GM23338 (cell line): ENCODE data around the gene TF. TPM values are rescaled to one million over a fixed set of nuclear protein-coding genes. Genes with fewer than 3 reads are reported as not detected.

Experiments used
- ATAC-seq: fragments of 200-7000 bp; cut with Tn5 transposase; 3 replicates; pipeline ENCODE4 v1.9.1; 2020
- DNase-seq: peaks from one replicate; pipeline ENCODE4 v3.0.0-alpha.2; 2015; ENCODE audit warnings: low spot score
- H2AFZ ChIP-seq: fragments of 200-600 bp; sonication (generic); 2 replicates; pipeline ENCODE4 v1.8.0; 2016; ENCODE audit warnings: antibody characterized with exemption, mild to moderate bottlenecking, moderate library complexity
- H3F3A ChIP-seq: fragments of 200-600 bp; sonication (generic); replicated peaks from 2 replicates; pipeline ENCODE4 v1.8.0; 2017; ENCODE audit warnings: antibody characterized with exemption, mixed run types, low read depth
- H3K27ac ChIP-seq: fragments of 200-600 bp; sonication (generic); 2 replicates; pipeline ENCODE4 v1.6.1; 2016; ENCODE audit warnings: low read depth
- H3K27me3 ChIP-seq: fragments of 200-600 bp; sonication (generic); 2 replicates; pipeline ENCODE4 v1.8.0; 2016; ENCODE audit warnings: mild to moderate bottlenecking, mixed run types, moderate library complexity; ENCODE audit not compliant: insufficient read depth
- H3K36me3 ChIP-seq: fragments of 200-600 bp; sonication (generic); 2 replicates; pipeline ENCODE4 v1.8.0; 2016; ENCODE audit warnings: mild to moderate bottlenecking; ENCODE audit not compliant: insufficient read depth
- H3K4me1 ChIP-seq: fragments of 200-600 bp; sonication (generic); 2 replicates; pipeline ENCODE4 v1.8.0; 2016; ENCODE audit warnings: mild to moderate bottlenecking, moderate library complexity; ENCODE audit not compliant: insufficient read depth
- H3K4me2 ChIP-seq: fragments of 200-600 bp; sonication (generic); 2 replicates; pipeline ENCODE4 v1.7.1; 2017; ENCODE audit warnings: mixed run types
- H3K4me3 ChIP-seq: fragments of 200-600 bp; sonication (generic); 2 replicates; pipeline ENCODE4 v1.6.1; 2016; ENCODE audit warnings: mixed run types
- H3K79me2 ChIP-seq: fragments of 200-600 bp; sonication (generic); replicated peaks from 2 replicates; pipeline ENCODE4 v1.8.0; 2017; ENCODE audit warnings: mild to moderate bottlenecking; ENCODE audit not compliant: insufficient read depth
- H3K9me2 ChIP-seq: fragments of 200-600 bp; sonication (generic); 2 replicates; pipeline ENCODE4 v1.8.0; 2017; ENCODE audit not compliant: insufficient read depth
- H4K20me1 ChIP-seq: fragments of 200-600 bp; sonication (generic); replicated peaks from 2 replicates; pipeline ENCODE4 v1.8.0; 2017; ENCODE audit warnings: mild to moderate bottlenecking; ENCODE audit not compliant: insufficient read depth
- H3K27ac Mint-ChIP-seq: 2 replicates; pipeline ENCODE4 v1.8.0; 2020; ENCODE audit warnings: inconsistent platforms, mild to moderate bottlenecking, moderate library complexity, mixed read lengths
- H3K27me3 Mint-ChIP-seq: 3 replicates; pipeline ENCODE4 v1.8.0; 2022; ENCODE audit warnings: low read depth, mild to moderate bottlenecking, moderate library complexity, mixed read lengths, inconsistent platforms; ENCODE audit not compliant: insufficient read depth, poor library complexity
- H3K36me3 Mint-ChIP-seq: 3 replicates; pipeline ENCODE4 v1.8.0; 2021; ENCODE audit warnings: low read depth, mild to moderate bottlenecking, inconsistent platforms, moderate library complexity, mixed read lengths
- H3K4me1 Mint-ChIP-seq: 3 replicates; pipeline ENCODE4 v1.8.0; 2020; ENCODE audit warnings: mild to moderate bottlenecking, inconsistent platforms, mixed read lengths
- H3K4me3 Mint-ChIP-seq: 3 replicates; pipeline ENCODE4 v1.8.0; 2021; ENCODE audit warnings: moderate library complexity, mild to moderate bottlenecking, inconsistent platforms, mixed read lengths
- H3K9me3 Mint-ChIP-seq: 3 replicates; pipeline ENCODE4 v1.8.0; 2020; ENCODE audit warnings: moderate library complexity, mild to moderate bottlenecking, inconsistent platforms, mixed read lengths
- CREB1 ChIP-seq: fragments of 250-450 bp; sonication (Bioruptor Pico); IDR thresholded peaks from 2 replicates; pipeline ENCODE4 v1.5.0; 2020; ENCODE audit warnings: low read depth, mild to moderate bottlenecking, moderate library complexity
- JUNB ChIP-seq: IDR thresholded peaks from one replicate; pipeline ENCODE4 v1.6.1; 2016; ENCODE audit warnings: antibody characterized with exemption; ENCODE audit not compliant: unreplicated experiment
- NANOG ChIP-seq: IDR thresholded peaks from 2 replicates; pipeline ENCODE4 v1.6.1; 2016; ENCODE audit warnings: antibody characterized with exemption, borderline replicate concordance
- POLR2AphosphoS5 ChIP-seq: IDR thresholded peaks from 2 replicates; pipeline ENCODE4 v1.6.1; 2016; ENCODE audit warnings: antibody characterized with exemption, low read depth
- polyA plus RNA-seq: library from polyadenylated mRNA; unstranded; fragments of >200 nt; fragmentation: Nextera tagmentation; extraction: Ambion mirVana; gene quantifications from 2 replicates; pipeline ENCODE4 v1.2.1, GENCODE V29; 2016
- total RNA-seq: library from RNA; depleted of rRNA; stranded (reverse); fragments of >200 nt; shearing (Covaris generic); gene quantifications from 2 replicates; pipeline ENCODE4 v1.2.3, GENCODE V29; 2014
- TF ChIP-seq, protein P1 (sequence below), 2 experiments: fragments of 200-600 bp in 1 of 2; sonication (generic) in 1 of 2; conservative IDR thresholded peaks; 2 replicates each; pipeline versions ENCODE4 v1.5.1 to v1.6.1; 2016 to 2017; ENCODE audit warnings: antibody characterized with exemption in 2 of 2, low read depth in 2 of 2, mild to moderate bottlenecking in 2 of 2, moderate library complexity in 1 of 2
- TF ChIP-seq, protein P2 (sequence below): fragments of 250-450 bp; sonication (Bioruptor Pico); IDR thresholded peaks from 2 replicates; pipeline ENCODE4 v1.5.0; 2020; ENCODE audit warnings: mild to moderate bottlenecking, moderate library complexity
- TF ChIP-seq, protein P3 (sequence below): IDR thresholded peaks from 2 replicates; pipeline ENCODE4 v1.6.1; 2016; ENCODE audit warnings: antibody characterized with exemption

TF gene
- total and polyA plus RNA-seq, 2 experiments from 2014 or later, result 0.03 to 0.76 TPM

DNA sequence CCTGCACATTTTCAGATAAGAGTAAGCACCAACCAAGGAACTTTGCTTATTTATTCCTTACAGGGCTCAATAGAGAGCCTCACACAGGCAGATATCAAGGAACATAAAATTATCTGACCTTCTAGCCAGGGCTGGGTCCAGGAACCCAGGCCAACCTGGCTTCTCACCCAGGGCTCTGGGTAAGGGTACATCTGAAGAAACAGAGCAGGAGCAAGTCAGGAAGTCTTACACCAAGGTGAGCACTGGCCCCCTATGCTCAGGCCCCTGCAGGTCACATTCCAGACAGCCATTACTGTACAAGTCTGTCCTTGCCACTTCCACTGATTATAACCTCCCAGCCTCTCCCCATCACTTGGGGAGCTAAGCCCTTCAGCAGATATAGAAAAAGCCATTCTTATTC is 19.1 kb downstream of the TF start (continued):
- TF ChIP-seq, protein P1, sequence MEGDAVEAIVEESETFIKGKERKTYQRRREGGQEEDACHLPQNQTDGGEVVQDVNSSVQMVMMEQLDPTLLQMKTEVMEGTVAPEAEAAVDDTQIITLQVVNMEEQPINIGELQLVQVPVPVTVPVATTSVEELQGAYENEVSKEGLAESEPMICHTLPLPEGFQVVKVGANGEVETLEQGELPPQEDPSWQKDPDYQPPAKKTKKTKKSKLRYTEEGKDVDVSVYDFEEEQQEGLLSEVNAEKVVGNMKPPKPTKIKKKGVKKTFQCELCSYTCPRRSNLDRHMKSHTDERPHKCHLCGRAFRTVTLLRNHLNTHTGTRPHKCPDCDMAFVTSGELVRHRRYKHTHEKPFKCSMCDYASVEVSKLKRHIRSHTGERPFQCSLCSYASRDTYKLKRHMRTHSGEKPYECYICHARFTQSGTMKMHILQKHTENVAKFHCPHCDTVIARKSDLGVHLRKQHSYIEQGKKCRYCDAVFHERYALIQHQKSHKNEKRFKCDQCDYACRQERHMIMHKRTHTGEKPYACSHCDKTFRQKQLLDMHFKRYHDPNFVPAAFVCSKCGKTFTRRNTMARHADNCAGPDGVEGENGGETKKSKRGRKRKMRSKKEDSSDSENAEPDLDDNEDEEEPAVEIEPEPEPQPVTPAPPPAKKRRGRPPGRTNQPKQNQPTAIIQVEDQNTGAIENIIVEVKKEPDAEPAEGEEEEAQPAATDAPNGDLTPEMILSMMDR (conservative IDR thresholded peaks at IDR 0.05; ENCODE audit: low read depth in 2 of 2), result no peak
- TF ChIP-seq JUNB, result no peak
- TF ChIP-seq, protein P2, sequence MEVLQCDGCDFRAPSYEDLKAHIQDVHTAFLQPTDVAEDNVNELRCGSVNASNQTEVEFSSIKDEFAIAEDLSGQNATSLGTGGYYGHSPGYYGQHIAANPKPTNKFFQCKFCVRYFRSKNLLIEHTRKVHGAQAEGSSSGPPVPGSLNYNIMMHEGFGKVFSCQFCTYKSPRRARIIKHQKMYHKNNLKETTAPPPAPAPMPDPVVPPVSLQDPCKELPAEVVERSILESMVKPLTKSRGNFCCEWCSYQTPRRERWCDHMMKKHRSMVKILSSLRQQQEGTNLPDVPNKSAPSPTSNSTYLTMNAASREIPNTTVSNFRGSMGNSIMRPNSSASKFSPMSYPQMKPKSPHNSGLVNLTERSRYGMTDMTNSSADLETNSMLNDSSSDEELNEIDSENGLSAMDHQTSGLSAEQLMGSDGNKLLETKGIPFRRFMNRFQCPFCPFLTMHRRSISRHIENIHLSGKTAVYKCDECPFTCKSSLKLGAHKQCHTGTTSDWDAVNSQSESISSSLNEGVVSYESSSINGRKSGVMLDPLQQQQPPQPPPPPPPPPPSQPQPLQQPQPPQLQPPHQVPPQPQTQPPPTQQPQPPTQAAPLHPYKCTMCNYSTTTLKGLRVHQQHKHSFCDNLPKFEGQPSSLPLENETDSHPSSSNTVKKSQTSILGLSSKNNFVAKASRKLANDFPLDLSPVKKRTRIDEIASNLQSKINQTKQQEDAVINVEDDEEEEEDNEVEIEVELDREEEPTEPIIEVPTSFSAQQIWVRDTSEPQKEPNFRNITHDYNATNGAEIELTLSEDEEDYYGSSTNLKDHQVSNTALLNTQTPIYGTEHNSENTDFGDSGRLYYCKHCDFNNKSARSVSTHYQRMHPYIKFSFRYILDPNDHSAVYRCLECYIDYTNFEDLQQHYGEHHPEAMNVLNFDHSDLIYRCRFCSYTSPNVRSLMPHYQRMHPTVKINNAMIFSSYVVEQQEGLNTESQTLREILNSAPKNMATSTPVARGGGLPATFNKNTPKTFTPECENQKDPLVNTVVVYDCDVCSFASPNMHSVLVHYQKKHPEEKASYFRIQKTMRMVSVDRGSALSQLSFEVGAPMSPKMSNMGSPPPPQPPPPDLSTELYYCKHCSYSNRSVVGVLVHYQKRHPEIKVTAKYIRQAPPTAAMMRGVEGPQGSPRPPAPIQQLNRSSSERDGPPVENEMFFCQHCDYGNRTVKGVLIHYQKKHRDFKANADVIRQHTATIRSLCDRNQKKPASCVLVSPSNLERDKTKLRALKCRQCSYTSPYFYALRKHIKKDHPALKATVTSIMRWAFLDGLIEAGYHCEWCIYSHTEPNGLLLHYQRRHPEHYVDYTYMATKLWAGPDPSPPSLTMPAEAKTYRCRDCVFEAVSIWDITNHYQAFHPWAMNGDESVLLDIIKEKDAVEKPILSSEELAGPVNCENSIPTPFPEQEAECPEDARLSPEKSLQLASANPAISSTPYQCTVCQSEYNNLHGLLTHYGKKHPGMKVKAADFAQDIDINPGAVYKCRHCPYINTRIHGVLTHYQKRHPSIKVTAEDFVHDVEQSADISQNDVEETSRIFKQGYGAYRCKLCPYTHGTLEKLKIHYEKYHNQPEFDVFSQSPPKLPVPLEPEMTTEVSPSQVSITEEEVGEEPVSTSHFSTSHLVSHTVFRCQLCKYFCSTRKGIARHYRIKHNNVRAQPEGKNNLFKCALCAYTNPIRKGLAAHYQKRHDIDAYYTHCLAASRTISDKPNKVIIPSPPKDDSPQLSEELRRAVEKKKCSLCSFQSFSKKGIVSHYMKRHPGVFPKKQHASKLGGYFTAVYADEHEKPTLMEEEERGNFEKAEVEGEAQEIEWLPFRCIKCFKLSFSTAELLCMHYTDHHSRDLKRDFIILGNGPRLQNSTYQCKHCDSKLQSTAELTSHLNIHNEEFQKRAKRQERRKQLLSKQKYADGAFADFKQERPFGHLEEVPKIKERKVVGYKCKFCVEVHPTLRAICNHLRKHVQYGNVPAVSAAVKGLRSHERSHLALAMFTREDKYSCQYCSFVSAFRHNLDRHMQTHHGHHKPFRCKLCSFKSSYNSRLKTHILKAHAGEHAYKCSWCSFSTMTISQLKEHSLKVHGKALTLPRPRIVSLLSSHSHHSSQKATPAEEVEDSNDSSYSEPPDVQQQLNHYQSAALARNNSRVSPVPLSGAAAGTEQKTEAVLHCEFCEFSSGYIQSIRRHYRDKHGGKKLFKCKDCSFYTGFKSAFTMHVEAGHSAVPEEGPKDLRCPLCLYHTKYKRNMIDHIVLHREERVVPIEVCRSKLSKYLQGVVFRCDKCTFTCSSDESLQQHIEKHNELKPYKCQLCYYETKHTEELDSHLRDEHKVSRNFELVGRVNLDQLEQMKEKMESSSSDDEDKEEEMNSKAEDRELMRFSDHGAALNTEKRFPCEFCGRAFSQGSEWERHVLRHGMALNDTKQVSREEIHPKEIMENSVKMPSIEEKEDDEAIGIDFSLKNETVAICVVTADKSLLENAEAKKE (CRISPR knock-in tag), result no peak
- TF ChIP-seq, protein P3, sequence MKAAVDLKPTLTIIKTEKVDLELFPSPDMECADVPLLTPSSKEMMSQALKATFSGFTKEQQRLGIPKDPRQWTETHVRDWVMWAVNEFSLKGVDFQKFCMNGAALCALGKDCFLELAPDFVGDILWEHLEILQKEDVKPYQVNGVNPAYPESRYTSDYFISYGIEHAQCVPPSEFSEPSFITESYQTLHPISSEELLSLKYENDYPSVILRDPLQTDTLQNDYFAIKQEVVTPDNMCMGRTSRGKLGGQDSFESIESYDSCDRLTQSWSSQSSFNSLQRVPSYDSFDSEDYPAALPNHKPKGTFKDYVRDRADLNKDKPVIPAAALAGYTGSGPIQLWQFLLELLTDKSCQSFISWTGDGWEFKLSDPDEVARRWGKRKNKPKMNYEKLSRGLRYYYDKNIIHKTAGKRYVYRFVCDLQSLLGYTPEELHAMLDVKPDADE, result no peak

DNA sequence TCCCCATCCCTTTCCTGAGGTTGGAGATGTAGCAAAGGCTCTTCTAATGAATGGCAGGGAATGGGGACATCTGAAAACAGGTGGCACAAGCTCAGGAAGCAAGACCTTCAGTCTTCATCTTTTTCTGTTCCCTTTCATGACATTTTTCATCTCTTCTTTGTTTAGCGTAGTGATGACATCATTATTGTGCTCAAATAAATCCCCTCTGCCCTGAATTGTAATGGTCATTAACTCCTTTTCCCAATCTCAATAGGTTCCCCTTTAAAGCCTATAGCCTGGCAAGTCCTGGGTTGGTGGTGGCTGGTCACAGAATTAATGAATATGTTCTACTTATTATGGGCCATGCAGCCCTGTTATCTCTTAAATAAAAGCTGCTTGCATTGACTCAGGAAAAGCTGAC is 21.4 kb downstream of the TF start:
- H3K4me2 ChIP-seq, result no peak overlapping the region
- H3K9me2 ChIP-seq, result no peaks in the 10 kb centered on the region
- no peak for ATAC-seq
- H3K27ac ChIP-seq, result no peak overlapping the region
- DNase-seq, result no peak
- no peak overlapping the region for H3K4me3 ChIP-seq
- no peaks in the 10 kb centered on the region for H3K4me1 Mint-ChIP-seq
- no peaks in the 10 kb centered on the region for H3K27me3 Mint-ChIP-seq
- H3K36me3 ChIP-seq, result no peaks in the 10 kb centered on the region
- peak overlapping the region; percentile 7; the same call in 1 of the 2 replicates for H2AFZ ChIP-seq
- no peaks in the 10 kb centered on the region for H3K27me3 ChIP-seq
- H3K79me2 ChIP-seq, result no peaks in the 10 kb centered on the region
- no peak overlapping the region for H3K27ac Mint-ChIP-seq
- H3K4me3 Mint-ChIP-seq, result no peak overlapping the region
- no peaks in the 10 kb centered on the region for H3F3A ChIP-seq
- no peaks in the 10 kb centered on the region for H3K9me3 Mint-ChIP-seq
- H4K20me1 ChIP-seq, result no peaks in the 10 kb centered on the region
- no peaks in the 10 kb centered on the region for H3K36me3 Mint-ChIP-seq
- H3K4me1 ChIP-seq, result no peaks in the 10 kb centered on the region
- TF ChIP-seq, protein P2 (CRISPR knock-in tag), result no peak
- no peak for TF ChIP-seq CREB1
- no peak for TF ChIP-seq POLR2AphosphoS5
- no peak for TF ChIP-seq NANOG
